ENCODE measurements around the gene IL17B. TPM values are rescaled to one million over a fixed set of nuclear protein-coding genes. Genes with fewer than 3 reads are reported as not detected.
A peak's percentile ranks its signal among the peaks of the same experiment; 100 is the strongest.

IL17B gene
- total RNA-seq, 3 donors from 2014 or later, result 0.64 to 5.6 (median 5.4) TPM

GRCh38 chr5:149341876-149342275, 37.2 kb downstream of the IL17B start:
- Histone ChIP-seq H3K4me3 (no peak overlapping the region), H3K27ac (no peak overlapping the region), H3K9me3 (no peaks in the 10 kb centered on the region), H3K36me3 (no peaks in the 10 kb centered on the region), H3K27me3 (no peaks in the 10 kb centered on the region), H3K4me1 (no peaks in the 10 kb centered on the region)
- no peak for DNase-seq (ENCODE audit: low spot score in 2 of 2)
- intact Hi-C loops (cut with DNase I; ENCODE audit: low total_unique reads), result no loop called here
- TF ChIP-seq, protein P1, sequence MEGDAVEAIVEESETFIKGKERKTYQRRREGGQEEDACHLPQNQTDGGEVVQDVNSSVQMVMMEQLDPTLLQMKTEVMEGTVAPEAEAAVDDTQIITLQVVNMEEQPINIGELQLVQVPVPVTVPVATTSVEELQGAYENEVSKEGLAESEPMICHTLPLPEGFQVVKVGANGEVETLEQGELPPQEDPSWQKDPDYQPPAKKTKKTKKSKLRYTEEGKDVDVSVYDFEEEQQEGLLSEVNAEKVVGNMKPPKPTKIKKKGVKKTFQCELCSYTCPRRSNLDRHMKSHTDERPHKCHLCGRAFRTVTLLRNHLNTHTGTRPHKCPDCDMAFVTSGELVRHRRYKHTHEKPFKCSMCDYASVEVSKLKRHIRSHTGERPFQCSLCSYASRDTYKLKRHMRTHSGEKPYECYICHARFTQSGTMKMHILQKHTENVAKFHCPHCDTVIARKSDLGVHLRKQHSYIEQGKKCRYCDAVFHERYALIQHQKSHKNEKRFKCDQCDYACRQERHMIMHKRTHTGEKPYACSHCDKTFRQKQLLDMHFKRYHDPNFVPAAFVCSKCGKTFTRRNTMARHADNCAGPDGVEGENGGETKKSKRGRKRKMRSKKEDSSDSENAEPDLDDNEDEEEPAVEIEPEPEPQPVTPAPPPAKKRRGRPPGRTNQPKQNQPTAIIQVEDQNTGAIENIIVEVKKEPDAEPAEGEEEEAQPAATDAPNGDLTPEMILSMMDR (IDR thresholded peaks at IDR 0.05), result no peak
- TF ChIP-seq POLR2AphosphoS5 (IDR thresholded peaks at IDR 0.05) (no peak), POLR2A (IDR thresholded peaks at IDR 0.05) (no peak)

DNA sequence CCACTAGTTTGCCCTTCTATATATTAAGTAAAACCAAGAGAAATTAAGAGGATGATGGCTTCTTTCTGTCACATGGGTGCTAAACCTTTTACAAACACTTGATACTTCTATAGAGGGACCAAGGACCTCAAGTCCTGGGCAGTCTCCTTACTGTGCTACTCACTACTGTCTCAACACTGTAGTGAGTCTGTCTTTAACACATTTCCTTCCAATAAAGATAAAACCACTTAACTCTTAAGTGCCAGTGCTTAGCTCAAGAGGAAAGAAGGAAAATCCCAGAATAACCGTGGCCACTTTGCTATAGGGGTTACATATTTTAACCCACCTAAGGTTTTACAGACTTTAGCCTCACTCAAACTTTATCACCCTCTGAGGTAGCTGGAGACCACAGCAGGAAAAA, 38.2 kb downstream of the IL17B start:
- Histone ChIP-seq H3K36me3 (no peaks in the 10 kb centered on the region), H3K4me3 (no peak overlapping the region), H3K4me1 (no peaks in the 10 kb centered on the region), H3K27me3 (no peaks in the 10 kb centered on the region), H3K27ac (no peak overlapping the region), H3K9me3 (no peaks in the 10 kb centered on the region)
- DNase-seq (ENCODE audit: low spot score in 2 of 2), result no peak
- intact Hi-C loops (cut with DNase I; ENCODE audit: low total_unique reads), result no loop called here
- TF ChIP-seq POLR2AphosphoS5 (IDR thresholded peaks at IDR 0.05) (no peak), POLR2A (IDR thresholded peaks at IDR 0.05) (no peak)
- TF ChIP-seq, protein P1 (IDR thresholded peaks at IDR 0.05), result no peak

- intact Hi-C loops (cut with DNase I; ENCODE audit: low total_unique reads), result no loop called here
- Histone ChIP-seq H3K9me3 (no peaks in the 10 kb centered on the region), H3K36me3 (no peaks in the 10 kb centered on the region), H3K27me3 (no peaks in the 10 kb centered on the region), H3K4me3 (no peak overlapping the region), H3K27ac (no peak overlapping the region), H3K4me1 (no peaks in the 10 kb centered on the region)
- TF ChIP-seq, protein P1 (IDR thresholded peaks at IDR 0.05), result no peak
- no peak for TF ChIP-seq POLR2A (IDR thresholded peaks at IDR 0.05)
- DNase-seq (ENCODE audit: low spot score in 2 of 2), result no peak
These were observed 40.7 kb downstream of the IL17B start for GRCh38 chr5:149338364-149338763.

GRCh38 chr5:149337736-149338135, 41.4 kb downstream of the IL17B start:
- no peak for DNase-seq (ENCODE audit: low spot score in 2 of 2)
- Histone ChIP-seq H3K4me1 (no peaks in the 10 kb centered on the region), H3K36me3 (no peaks in the 10 kb centered on the region), H3K4me3 (no peak overlapping the region), H3K27ac (no peak overlapping the region), H3K9me3 (no peaks in the 10 kb centered on the region), H3K27me3 (no peaks in the 10 kb centered on the region)
- intact Hi-C loops (cut with DNase I; ENCODE audit: low total_unique reads), result no loop called here
- TF ChIP-seq POLR2A (IDR thresholded peaks at IDR 0.05) (no peak), POLR2AphosphoS5 (IDR thresholded peaks at IDR 0.05) (no peak)
- TF ChIP-seq, protein P1 (IDR thresholded peaks at IDR 0.05), result no peak

GRCh38 chr5:149333711-149334443, 45.2 kb downstream of the IL17B start:
- TF ChIP-seq, protein P1 (IDR thresholded peaks at IDR 0.05), result no peak
- H3K9me3 ChIP-seq, result no peaks in the 10 kb centered on the region
- H3K27me3 ChIP-seq, result no peaks in the 10 kb centered on the region
- no peak for DNase-seq (ENCODE audit: low spot score in 2 of 2)
- no peaks in the 10 kb centered on the region for H3K36me3 ChIP-seq
- intact Hi-C loops (cut with DNase I; ENCODE audit: low total_unique reads), result no loop called here
- no peaks in the 10 kb centered on the region for H3K4me1 ChIP-seq
- peak overlapping the region in 1 of 2 donors; percentile 38 for H3K27ac ChIP-seq
- H3K4me3 ChIP-seq, result no peak overlapping the region

All from breast epithelium (tissue), 4 donors.